ENCODE data around the gene CATSPERZ.

GRCh38 chr11:64258946-64259532 lies 41.1 kb upstream of the CATSPERZ start:
- TF ChIP-seq CTCF (conservative IDR thresholded peaks at IDR 0.05) (no peak), EZH2 (IDR thresholded peaks at IDR 0.05; ENCODE audit: low read depth) (no peak)
